HG02623 (cell line): Measurements from ENCODE around the gene C2.
"Not testable (repeated sequence)": the region's sequence is repeated elsewhere in the genome, so short reads cannot be mapped to it uniquely, and the experiment has no call there.

ENCODE experiments used
- ATAC-seq: cut with Tn5 transposase; IDR thresholded peaks from one replicate; pipeline ENCODE4 v1.9.1; 2021; ENCODE audit warnings: moderate library complexity; ENCODE audit not compliant: unreplicated experiment

C2 gene

DNA sequence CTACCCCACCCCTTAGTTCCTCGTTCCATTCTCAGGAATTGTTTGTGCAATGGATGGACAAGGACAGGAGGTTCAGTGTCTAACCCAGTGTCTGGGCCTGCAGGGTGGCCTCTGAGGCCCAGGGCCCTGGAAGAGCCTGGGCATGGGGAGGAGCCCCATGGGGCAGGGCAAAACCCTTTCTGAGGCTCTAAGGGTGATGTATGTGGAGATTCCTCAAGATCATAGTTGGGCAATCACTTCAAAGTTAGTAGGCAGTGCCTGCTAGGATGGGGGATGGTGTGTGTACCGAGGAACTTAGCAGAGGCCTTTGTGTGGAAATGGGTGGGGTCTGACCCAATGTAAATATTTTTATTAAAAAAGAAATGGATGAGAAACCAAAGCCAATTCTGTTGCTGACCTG, 6.7 kb upstream of the C2 start:
- no peak for ATAC-seq

DNA sequence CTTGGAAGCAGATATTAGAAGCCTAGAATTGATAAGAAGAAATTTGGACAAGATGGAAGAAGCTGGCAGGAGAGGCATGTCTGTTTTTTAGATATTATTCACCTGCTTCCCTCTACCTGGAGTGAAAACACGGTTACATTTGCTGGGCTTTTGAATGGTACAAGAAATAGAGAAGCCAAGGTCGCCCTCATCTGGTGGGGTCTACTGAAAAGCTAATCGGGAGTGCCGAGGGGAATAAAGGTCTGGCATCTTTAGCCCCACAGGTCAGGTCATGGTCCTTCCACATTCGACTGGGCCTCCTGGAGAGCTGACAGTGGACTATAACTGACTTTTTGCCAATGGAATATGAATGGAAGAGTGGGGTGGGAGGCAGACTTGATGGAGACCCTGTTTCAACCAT, 4.6 kb upstream of the C2 start:
- no peak for ATAC-seq

- no peak for ATAC-seq
Measured at GRCh38 chr6:31927863-31928671, 550 bp downstream of the C2 start.

GRCh38 chr6:31928672-31928939, 1.1 kb downstream of the C2 start:
- ATAC-seq, result no peak

GRCh38 chr6:31930962-31931361, 3.4 kb downstream of the C2 start:
- no peak for ATAC-seq

DNA sequence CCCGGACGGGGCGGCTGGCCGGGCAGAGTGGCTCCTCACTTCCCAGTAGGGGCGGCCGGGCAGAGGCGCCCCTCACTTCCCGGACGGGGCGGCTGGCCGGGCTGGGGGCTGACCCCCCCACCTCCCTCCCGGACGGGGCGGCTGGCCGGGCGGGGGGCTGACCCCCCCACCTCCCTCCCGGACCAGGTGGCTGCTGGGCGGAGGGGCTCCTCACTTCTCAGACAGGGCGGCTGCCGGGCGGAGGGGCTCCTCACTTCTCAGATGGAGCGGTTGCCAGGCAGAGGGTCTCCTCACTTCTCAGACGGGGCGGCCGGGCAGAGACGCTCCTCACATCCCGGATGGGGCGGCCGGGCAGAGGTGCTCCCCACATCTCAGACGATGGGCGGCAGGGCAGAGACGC, 4.6 kb downstream of the C2 start:
- ATAC-seq, result not testable (repeated sequence)

DNA sequence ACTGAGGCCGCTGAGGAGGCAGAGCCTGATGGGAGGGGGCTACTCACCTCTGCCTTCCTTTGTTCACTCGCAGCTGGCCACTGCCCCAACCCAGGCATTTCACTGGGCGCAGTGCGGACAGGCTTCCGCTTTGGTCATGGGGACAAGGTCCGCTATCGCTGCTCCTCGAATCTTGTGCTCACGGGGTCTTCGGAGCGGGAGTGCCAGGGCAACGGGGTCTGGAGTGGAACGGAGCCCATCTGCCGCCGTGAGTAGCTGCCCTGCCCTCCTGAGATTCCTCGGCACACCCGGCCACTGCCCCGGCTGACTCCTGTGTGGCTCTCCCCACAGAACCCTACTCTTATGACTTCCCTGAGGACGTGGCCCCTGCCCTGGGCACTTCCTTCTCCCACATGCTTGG, 6.0 kb downstream of the C2 start:
- no peak for ATAC-seq

DNA sequence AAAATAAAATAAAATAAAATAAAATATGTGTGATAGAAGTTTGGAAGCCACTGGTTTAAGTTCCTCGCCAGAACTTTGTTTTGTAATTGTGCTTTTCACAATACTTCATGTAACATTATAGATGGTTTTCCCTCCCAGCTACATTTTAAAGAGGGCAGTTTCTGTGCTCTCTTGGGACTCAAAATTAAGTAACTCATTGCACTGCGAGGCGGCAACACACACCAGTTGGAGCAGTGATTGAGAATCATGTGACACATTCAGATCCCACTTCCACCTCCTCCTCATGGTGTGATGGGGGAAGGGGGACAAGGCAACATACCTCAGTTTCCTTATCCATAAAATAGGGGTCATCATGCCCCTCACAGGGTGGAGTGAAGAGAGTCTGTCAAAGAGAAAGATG, 7.5 kb downstream of the C2 start:
- ATAC-seq, result no peak

DNA sequence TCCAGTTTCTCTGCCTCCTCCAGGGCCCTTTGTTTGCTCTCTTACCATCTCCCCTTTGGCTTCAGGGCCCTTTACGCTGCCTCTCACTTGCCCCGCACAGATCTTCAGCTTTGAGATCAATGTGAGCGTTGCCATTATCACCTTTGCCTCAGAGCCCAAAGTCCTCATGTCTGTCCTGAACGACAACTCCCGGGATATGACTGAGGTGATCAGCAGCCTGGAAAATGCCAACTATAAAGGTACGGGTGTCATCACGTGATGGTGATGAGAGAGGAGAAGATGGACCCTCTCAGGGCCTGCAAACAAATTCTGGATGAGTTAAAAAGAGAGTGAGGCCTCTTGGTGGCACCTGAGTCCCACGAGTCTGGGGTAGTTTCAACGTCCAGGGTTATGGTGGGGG, 8.3 kb downstream of the C2 start:
- ATAC-seq, result no peak

GRCh38 chr6:31940256-31940664, 12.7 kb downstream of the C2 start:
- ATAC-seq, result no peak

DNA sequence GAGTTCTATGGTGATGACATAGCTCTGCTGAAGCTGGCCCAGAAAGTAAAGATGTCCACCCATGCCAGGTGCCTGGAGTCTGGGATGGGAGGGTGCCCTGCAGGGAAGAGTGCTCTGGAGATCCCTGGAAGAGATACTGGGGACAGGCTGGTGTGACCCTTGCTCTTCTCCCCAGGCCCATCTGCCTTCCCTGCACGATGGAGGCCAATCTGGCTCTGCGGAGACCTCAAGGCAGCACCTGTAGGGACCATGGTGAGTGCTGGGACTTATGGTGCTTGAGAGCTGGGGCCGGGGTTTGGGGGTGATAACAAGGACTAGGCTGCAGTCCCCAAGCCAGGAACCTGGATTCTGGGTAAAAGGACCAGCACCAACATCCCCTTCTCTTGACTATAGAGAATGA, 16.2 kb downstream of the C2 start:
- no peak for ATAC-seq

GRCh38 chr6:31945154-31945506, 17.6 kb downstream of the C2 start:
- ATAC-seq, result no peak

GRCh38 chr6:31945507-31946369, 18.2 kb downstream of the C2 start, which contains the start of gene CFB:
TSS of gene CFB (plus strand) at chr6:31946095. CDS start at chr6:31946222, 127 bp downstream.
- ATAC-seq, result no peak

GRCh38 chr6:31946370-31946885, 18.9 kb downstream of the C2 start:
- no peak for ATAC-seq

GRCh38 chr6:31947070-31947675, 19.7 kb downstream of the C2 start:
- no peak for ATAC-seq

DNA sequence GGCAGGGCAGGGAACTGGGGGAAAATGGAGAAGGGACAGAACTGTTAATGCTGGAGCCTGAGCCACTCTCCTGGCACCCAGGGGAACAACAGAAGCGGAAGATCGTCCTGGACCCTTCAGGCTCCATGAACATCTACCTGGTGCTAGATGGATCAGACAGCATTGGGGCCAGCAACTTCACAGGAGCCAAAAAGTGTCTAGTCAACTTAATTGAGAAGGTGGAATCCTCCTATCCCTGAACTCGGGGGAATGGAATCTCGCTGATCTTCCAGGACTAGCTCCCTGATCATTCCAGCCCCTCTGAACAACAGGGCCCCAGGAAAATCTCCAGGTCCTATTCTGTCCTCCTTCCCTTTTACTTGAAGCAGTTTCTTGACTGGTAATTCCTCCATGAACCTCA, 20.3 kb downstream of the C2 start:
- no peak for ATAC-seq

DNA sequence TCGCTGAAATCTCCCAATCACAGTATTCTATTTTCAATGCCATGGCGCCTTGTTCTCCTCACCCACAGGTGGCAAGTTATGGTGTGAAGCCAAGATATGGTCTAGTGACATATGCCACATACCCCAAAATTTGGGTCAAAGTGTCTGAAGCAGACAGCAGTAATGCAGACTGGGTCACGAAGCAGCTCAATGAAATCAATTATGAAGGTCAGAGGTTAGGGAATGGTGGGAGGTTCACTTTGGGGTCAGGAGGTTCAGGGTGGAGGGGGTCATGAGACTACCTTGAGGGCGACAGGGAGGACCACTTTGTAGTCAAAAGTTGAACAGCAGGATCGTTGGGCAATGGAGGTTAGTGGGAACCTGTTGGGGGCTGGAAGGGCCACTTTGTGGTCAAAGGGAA, 20.8 kb downstream of the C2 start:
- ATAC-seq, result no peak

DNA sequence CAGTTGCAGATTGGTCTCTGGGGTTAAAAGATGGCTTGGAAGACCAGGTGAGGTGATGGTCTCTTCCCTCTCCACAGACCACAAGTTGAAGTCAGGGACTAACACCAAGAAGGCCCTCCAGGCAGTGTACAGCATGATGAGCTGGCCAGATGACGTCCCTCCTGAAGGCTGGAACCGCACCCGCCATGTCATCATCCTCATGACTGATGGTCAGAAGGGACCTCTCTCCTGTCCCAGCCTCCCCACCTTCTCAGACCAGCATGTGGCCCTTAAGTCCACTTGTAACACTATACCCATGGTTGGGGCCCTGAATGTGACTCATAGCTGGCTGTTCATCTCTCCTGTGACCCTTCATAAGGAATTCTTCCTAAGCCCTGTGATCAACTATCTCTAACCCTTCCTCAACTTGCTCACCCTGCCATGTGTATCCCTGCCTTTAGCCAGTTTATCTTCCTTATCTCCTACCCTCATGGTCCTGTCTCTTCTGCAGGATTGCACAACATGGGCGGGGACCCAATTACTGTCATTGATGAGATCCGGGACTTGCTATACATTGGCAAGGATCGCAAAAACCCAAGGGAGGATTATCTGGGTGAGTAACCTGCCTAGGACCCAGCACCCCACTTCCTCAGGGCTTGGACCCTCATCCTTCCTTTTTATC, 21.4 kb downstream of the C2 start:
- no peak for ATAC-seq

GRCh38 chr6:31949926-31950548, 22.5 kb downstream of the C2 start:
- ATAC-seq, result no peak

GRCh38 chr6:31952140-31952805, 24.8 kb downstream of the C2 start:
- no peak for ATAC-seq
